IgD-negative memory B cell (primary cell): Measurements from ENCODE around the gene CHD2. TPM values are rescaled to one million over a fixed set of nuclear protein-coding genes. Genes with fewer than 3 reads are reported as not detected.

ENCODE experiments used
- H3K27ac Mint-ChIP-seq, 3 donors: one replicate each; pipeline ENCODE4 v1.8.0; 2020 to 2022; ENCODE audit warnings: mild to moderate bottlenecking in 3 of 3, mixed read lengths in 3 of 3, moderate library complexity in 1 of 3
- H3K27me3 Mint-ChIP-seq: one replicate; pipeline ENCODE4 v1.8.0; 2021; ENCODE audit warnings: mixed read lengths
- H3K36me3 Mint-ChIP-seq: one replicate; pipeline ENCODE4 v1.8.0; 2020; ENCODE audit warnings: mild to moderate bottlenecking, mixed read lengths
- H3K4me1 Mint-ChIP-seq, 3 donors: one replicate each; pipeline ENCODE4 v1.8.0; 2020 to 2022; ENCODE audit warnings: mixed read lengths in 3 of 3, mild to moderate bottlenecking in 1 of 3
- H3K4me3 Mint-ChIP-seq, 4 donors: one replicate each; pipeline ENCODE4 v1.8.0; 2020 to 2022; ENCODE audit warnings: mild to moderate bottlenecking in 4 of 4, mixed read lengths in 4 of 4, moderate library complexity in 3 of 4
- H3K9me3 Mint-ChIP-seq, 3 donors: one replicate each; pipeline ENCODE4 v1.8.0; 2020 to 2021; ENCODE audit warnings: mixed read lengths in 3 of 3, mild to moderate bottlenecking in 1 of 3
- polyA plus RNA-seq: library from polyadenylated mRNA; unstranded; fragments of 300-500 nt; fragmentation: Illumina TruSeq; gene quantifications from one replicate; pipeline ENCODE4 v1.2.3, GENCODE V29; 2021

CHD2 gene
- polyA plus RNA-seq, 1 donor from 2014 or later = 131 TPM

- peaks cover 4% of the 10 kb centered on the region for H3K36me3 Mint-ChIP-seq
- H3K4me3 Mint-ChIP-seq = no peak overlapping the region
- H3K27me3 Mint-ChIP-seq = no peaks in the 10 kb centered on the region
- H3K27ac Mint-ChIP-seq = no peak overlapping the region
- peaks cover 0 to 8% (median 1%) of the 10 kb centered on the region in 3 donors for H3K4me1 Mint-ChIP-seq
- H3K9me3 Mint-ChIP-seq = no peaks in the 10 kb centered on the region
Observed at GRCh38 chr15:92938387-92938786, 38.3 kb downstream of the CHD2 start.

DNA sequence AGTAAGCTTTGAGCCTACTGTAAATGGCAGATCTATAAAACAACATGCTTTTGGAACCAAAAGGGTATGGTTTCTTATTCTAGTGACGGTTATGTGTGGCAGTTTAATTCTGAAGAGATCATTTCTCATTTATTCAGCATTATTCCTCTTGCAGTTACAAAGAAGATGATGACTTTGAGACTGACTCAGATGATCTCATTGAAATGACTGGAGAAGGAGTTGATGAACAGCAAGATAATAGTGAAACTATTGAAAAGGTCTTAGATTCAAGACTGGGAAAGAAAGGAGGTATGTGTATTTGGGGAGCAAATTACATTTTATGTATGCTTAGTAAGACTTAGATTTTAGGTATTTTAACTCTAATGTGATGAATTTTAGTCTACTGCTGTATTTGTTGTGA is 41.5 kb downstream of the CHD2 start:
- Mint-ChIP-seq H3K4me3 (no peak overlapping the region), H3K36me3 (peaks cover 9% of the 10 kb centered on the region), H3K9me3 (peaks cover 0 to 3% (median 3%) of the 10 kb centered on the region in 3 donors), H3K27me3 (no peaks in the 10 kb centered on the region), H3K4me1 (peaks cover 2 to 8% (median 3%) of the 10 kb centered on the region in 3 donors), H3K27ac (peak overlapping the region in 2 of 3 donors; percentile 50 to 65)

GRCh38 chr15:92942706-92943105 is 42.6 kb downstream of the CHD2 start:
- Mint-ChIP-seq H3K4me3 (peak overlapping the region in 1 of 4 donors; percentile 41), H3K4me1 (peaks cover 2 to 8% (median 3%) of the 10 kb centered on the region in 3 donors), H3K9me3 (peaks cover 3 to 10% (median 6%) of the 10 kb centered on the region in 3 donors), H3K36me3 (peaks cover 15% of the 10 kb centered on the region), H3K27ac (no peak overlapping the region), H3K27me3 (no peaks in the 10 kb centered on the region)

GRCh38 chr15:92943581-92943980 is 43.5 kb downstream of the CHD2 start:
- H3K27ac Mint-ChIP-seq = peak overlapping the region in 1 of 3 donors; percentile 59
- peaks cover 2 to 8% (median 3%) of the 10 kb centered on the region in 3 donors for H3K4me1 Mint-ChIP-seq
- no peak overlapping the region for H3K4me3 Mint-ChIP-seq
- H3K9me3 Mint-ChIP-seq = peaks cover 3 to 16% (median 6%) of the 10 kb centered on the region in 3 donors
- H3K27me3 Mint-ChIP-seq = no peaks in the 10 kb centered on the region
- H3K36me3 Mint-ChIP-seq = peaks cover 21% of the 10 kb centered on the region

- peaks cover 2 to 8% (median 3%) of the 10 kb centered on the region in 3 donors for H3K4me1 Mint-ChIP-seq
Observed at GRCh38 chr15:92944946-92945521, 44.9 kb downstream of the CHD2 start.

GRCh38 chr15:92947071-92947730 is 47.1 kb downstream of the CHD2 start:
- H3K36me3 Mint-ChIP-seq = peaks cover 39% of the 10 kb centered on the region
- H3K4me3 Mint-ChIP-seq = peak overlapping the region in 1 of 4 donors; percentile 20
- peaks cover 3 to 27% (median 8%) of the 10 kb centered on the region in 3 donors for H3K9me3 Mint-ChIP-seq
- peak overlapping the region in 1 of 3 donors; percentile 29 for H3K27ac Mint-ChIP-seq
- H3K4me1 Mint-ChIP-seq = peaks cover 0 to 8% (median 2%) of the 10 kb centered on the region in 3 donors
- no peaks in the 10 kb centered on the region for H3K27me3 Mint-ChIP-seq

More at GRCh38 chr15:92944946-92945521, 44.9 kb downstream of the CHD2 start:
- peaks cover 3 to 27% (median 8%) of the 10 kb centered on the region in 3 donors for H3K9me3 Mint-ChIP-seq
- peaks cover 35% of the 10 kb centered on the region for H3K36me3 Mint-ChIP-seq
- no peaks in the 10 kb centered on the region for H3K27me3 Mint-ChIP-seq
- peak overlapping the region in 2 of 3 donors; percentile 17 to 61 for H3K27ac Mint-ChIP-seq
- peak overlapping the region in 1 of 4 donors; percentile 49 for H3K4me3 Mint-ChIP-seq

- peak overlapping the region; percentile 1 to 53 (median 50) for H3K27ac Mint-ChIP-seq
- H3K4me1 Mint-ChIP-seq = peaks cover 0 to 2% (median 2%) of the 10 kb centered on the region in 3 donors
- H3K27me3 Mint-ChIP-seq = no peaks in the 10 kb centered on the region
- H3K36me3 Mint-ChIP-seq = peaks cover 39% of the 10 kb centered on the region
- H3K4me3 Mint-ChIP-seq = no peak overlapping the region
- peaks cover 3 to 27% (median 8%) of the 10 kb centered on the region in 3 donors for H3K9me3 Mint-ChIP-seq
Observed at GRCh38 chr15:92949604-92950249, 49.6 kb downstream of the CHD2 start.

DNA sequence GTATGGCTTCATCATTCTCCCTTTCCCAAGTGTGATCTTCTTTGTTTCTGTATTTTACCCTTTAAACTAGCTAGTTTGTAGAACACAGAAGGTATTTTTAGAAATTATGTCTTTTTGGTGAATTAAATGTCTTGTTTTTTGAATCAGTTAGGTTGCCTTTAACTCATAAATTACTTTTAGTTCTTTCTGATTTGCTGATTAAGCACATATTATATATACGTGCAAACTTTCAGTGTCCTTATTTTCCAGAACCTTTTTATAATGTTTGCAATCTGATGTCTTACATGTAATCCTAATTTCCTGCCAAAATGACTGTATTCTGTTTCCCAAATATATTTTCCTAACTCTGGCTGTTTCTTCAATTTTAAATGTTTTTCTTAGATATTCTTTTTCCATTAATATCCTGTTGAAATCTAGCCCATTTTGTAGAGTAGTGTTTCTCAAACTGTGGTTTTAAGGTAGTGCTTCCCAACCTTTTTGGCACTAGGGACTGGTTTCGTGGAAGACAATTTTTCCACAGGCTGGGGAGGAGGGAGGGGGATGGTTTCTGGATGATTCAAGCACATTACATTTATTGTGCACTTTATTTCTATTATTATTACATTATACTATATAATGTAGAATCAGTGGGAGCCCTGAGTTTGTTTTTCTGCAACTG is 51.8 kb downstream of the CHD2 start:
- Mint-ChIP-seq H3K36me3 (peaks cover 31% of the 10 kb centered on the region), H3K4me1 (no peaks in the 10 kb centered on the region), H3K4me3 (no peak overlapping the region), H3K27ac (no peak overlapping the region), H3K27me3 (no peaks in the 10 kb centered on the region), H3K9me3 (peaks cover 0 to 24% (median 8%) of the 10 kb centered on the region in 3 donors)

GRCh38 chr15:92952458-92952850 is 52.3 kb downstream of the CHD2 start:
- Mint-ChIP-seq H3K4me1 (peaks cover 0 to 2% (median 0%) of the 10 kb centered on the region in 3 donors), H3K27ac (no peak overlapping the region), H3K36me3 (peaks cover 28% of the 10 kb centered on the region), H3K9me3 (peaks cover 0 to 20% (median 4%) of the 10 kb centered on the region in 3 donors), H3K4me3 (no peak overlapping the region), H3K27me3 (no peaks in the 10 kb centered on the region)

- peaks cover 20% of the 10 kb centered on the region for H3K36me3 Mint-ChIP-seq
- H3K4me3 Mint-ChIP-seq = no peak overlapping the region
- peaks cover 0 to 12% (median 3%) of the 10 kb centered on the region in 3 donors for H3K9me3 Mint-ChIP-seq
- H3K27ac Mint-ChIP-seq = no peak overlapping the region
- no peaks in the 10 kb centered on the region for H3K27me3 Mint-ChIP-seq
- peaks cover 0 to 7% (median 0%) of the 10 kb centered on the region in 3 donors for H3K4me1 Mint-ChIP-seq
Observed at GRCh38 chr15:92953566-92953965, 53.4 kb downstream of the CHD2 start.

GRCh38 chr15:92954002-92954401 is 53.9 kb downstream of the CHD2 start:
- Mint-ChIP-seq H3K4me1 (peaks cover 1 to 9% (median 4%) of the 10 kb centered on the region in 3 donors), H3K36me3 (peaks cover 21% of the 10 kb centered on the region), H3K27me3 (no peaks in the 10 kb centered on the region), H3K4me3 (no peak overlapping the region), H3K9me3 (peaks cover 0 to 8% (median under 1%) of the 10 kb centered on the region in 3 donors), H3K27ac (no peak overlapping the region)

GRCh38 chr15:92954578-92954977 is 54.5 kb downstream of the CHD2 start:
- Mint-ChIP-seq H3K4me3 (no peak overlapping the region), H3K9me3 (peaks cover 0 to 3% (median 0%) of the 10 kb centered on the region in 3 donors), H3K36me3 (peaks cover 16% of the 10 kb centered on the region), H3K4me1 (peaks cover 3 to 9% (median 6%) of the 10 kb centered on the region in 3 donors), H3K27me3 (no peaks in the 10 kb centered on the region), H3K27ac (no peak overlapping the region)

DNA sequence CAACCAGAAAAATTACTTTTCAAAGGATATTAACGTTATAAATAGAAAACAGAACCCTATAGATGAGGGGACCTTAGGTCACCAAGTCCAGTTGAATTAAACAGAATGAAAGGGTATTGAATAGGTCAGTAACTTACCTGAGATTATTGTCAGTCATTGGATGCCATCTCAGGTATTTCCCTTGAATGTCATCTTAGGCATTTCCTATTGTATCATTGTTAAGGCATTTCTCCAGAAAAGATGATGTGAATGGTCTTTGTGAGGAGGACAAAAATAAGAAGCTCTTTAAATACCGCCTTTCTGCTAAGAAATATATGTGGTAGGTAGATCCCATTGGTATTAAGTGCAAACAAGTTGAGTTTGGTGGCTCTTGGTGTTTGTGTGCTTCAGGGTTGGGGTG is 55.6 kb downstream of the CHD2 start:
- Mint-ChIP-seq H3K27me3 (no peaks in the 10 kb centered on the region), H3K27ac (peak overlapping the region in 1 of 3 donors; percentile 25), H3K36me3 (peaks cover 12% of the 10 kb centered on the region), H3K4me3 (no peak overlapping the region), H3K4me1 (peaks cover 3 to 9% (median 6%) of the 10 kb centered on the region in 3 donors), H3K9me3 (no peaks in the 10 kb centered on the region)

DNA sequence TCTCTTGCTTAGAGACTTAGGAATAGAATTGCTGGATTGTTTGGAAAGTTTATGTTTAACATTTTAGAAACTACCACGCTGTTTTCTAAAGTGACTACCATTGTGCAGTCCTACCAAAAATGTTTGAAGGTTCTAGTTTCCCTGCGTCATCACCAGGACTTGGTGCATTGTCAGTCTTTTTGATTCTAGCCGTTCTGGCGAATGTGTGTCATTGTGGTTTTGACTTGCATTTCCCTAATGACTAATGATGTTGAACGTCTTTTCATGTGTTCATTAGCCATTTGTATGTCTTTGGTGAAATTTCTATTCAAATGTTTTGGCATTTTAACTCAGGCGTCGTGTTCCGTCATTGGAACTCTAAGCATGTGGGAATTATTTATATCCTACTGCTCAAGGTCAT is 58.0 kb downstream of the CHD2 start:
- Mint-ChIP-seq H3K36me3 (peaks cover 12% of the 10 kb centered on the region), H3K4me1 (peaks cover 3 to 12% (median 12%) of the 10 kb centered on the region in 3 donors), H3K9me3 (no peaks in the 10 kb centered on the region), H3K4me3 (no peak overlapping the region), H3K27ac (no peak overlapping the region), H3K27me3 (no peaks in the 10 kb centered on the region)
